A549 (cell line): Measurements from ENCODE around the gene TIMM44. TPM values are rescaled to one million over a fixed set of nuclear protein-coding genes. Genes with fewer than 3 reads are reported as not detected.
"Not testable (repeated sequence)": the region's sequence is repeated elsewhere in the genome, so short reads cannot be mapped to it uniquely, and the experiment has no call there.

Experiments used
- ATAC-seq, 2 experiments: fragments of 200-7000 bp in 1 of 2; fragments of >200 bp in 1 of 2; cut with Nextera tagmentation in 1 of 2; cut with Tn5 transposase in 1 of 2; 3 replicates each; pipeline versions ENCODE4 v1.8.0 to v1.9.1; 2018 to 2020; ENCODE audit warnings: mild to moderate bottlenecking in 1 of 2, moderate library complexity in 1 of 2
- CTCF ChIA-PET: fragments of 300-600 bp; sonication (Branson Sonifier 250); formaldehyde crosslinking; extraction: SDS; loops from one replicate; lab custom pipeline; 2021; ENCODE audit warnings: antibody characterized with exemption, inconsistent platforms; lab: Yijun Ruan, JAX
- POLR2A ChIA-PET: fragments of 350-600 bp; formaldehyde crosslinking; extraction: SDS; loops from one replicate; lab custom pipeline; 2021; ENCODE audit warnings: antibody characterized with exemption, inconsistent platforms; lab: Yijun Ruan, JAX
- DNase-seq, 2 experiments: peaks; one replicate each; pipeline versions ENCODE4 v3.0.0 to v3.0.0-alpha.2; 2011 to 2016; ENCODE audit warnings: low read depth in 1 of 2, low spot score in 1 of 2
- FAIRE-seq: peaks from 2 replicates; lab custom pipeline; 2011; peaks lifted over from hg19 to GRCh38; lab: Jason Lieb, UNC
- H3K27ac ChIP-seq, 2 experiments: fragments of >200 bp; sonication (Bioruptor Twin); formaldehyde crosslinking; 3 replicates each; pipeline ENCODE4 v1.5.1; 2016 to 2017
- H3K4me1 ChIP-seq: fragments of >200 bp; sonication (Bioruptor Twin); formaldehyde crosslinking; 3 replicates; pipeline ENCODE4 v1.6.1; 2016
- H3K4me2 ChIP-seq: fragments of >200 bp; sonication (Bioruptor Twin); formaldehyde crosslinking; 3 replicates; pipeline ENCODE4 v1.6.1; 2016
- H3K4me3 ChIP-seq: fragments of >200 bp; sonication (Bioruptor Twin); formaldehyde crosslinking; 3 replicates; pipeline ENCODE4 v1.5.1; 2016
- H3K9me3 ChIP-seq: fragments of >200 bp; sonication (Bioruptor Twin); formaldehyde crosslinking; 3 replicates; pipeline ENCODE4 v1.6.1; 2016
- CBX2 ChIP-seq: fragments of 200-600 bp; sonication (generic); IDR thresholded peaks from 2 replicates; pipeline ENCODE4 v1.6.1; 2016; ENCODE audit warnings: low read depth, mild to moderate bottlenecking, borderline replicate concordance
- CHD4 ChIP-seq: fragments of 200-600 bp; sonication (generic); IDR thresholded peaks from 2 replicates; pipeline ENCODE4 v1.6.1; 2016; ENCODE audit warnings: antibody characterized with exemption, mild to moderate bottlenecking, borderline replicate concordance
- CTCF ChIP-seq: fragments of >200 bp; sonication (Bioruptor Twin); formaldehyde crosslinking; IDR thresholded peaks from 3 replicates; pipeline ENCODE4 v1.5.1; 2016
- EHMT2 ChIP-seq: fragments of 200-600 bp; sonication (generic); IDR thresholded peaks from 2 replicates; pipeline ENCODE4 v1.6.1; 2016; ENCODE audit warnings: antibody characterized with exemption, low read depth, mild to moderate bottlenecking, moderate library complexity
- EP300 ChIP-seq, 2 experiments: fragments of >200 bp; sonication (Bioruptor Twin); formaldehyde crosslinking; IDR thresholded peaks; 2 replicates in 1 of 2; 3 replicates in 1 of 2; pipeline ENCODE4 v1.6.1; 2016 to 2017
- GATA3 ChIP-seq: IDR thresholded peaks from 2 replicates; pipeline ENCODE4 v1.6.1; 2012; ENCODE audit warnings: borderline replicate concordance
- HOXB13 ChIP-seq: fragments of 250-450 bp; sonication (Bioruptor Pico); IDR thresholded peaks from 2 replicates; pipeline ENCODE4 v1.5.0; 2020; ENCODE audit warnings: low read depth, mild to moderate bottlenecking, moderate library complexity
- JUN ChIP-seq, 2 experiments: fragments of >200 bp; sonication (Bioruptor Twin); formaldehyde crosslinking; IDR thresholded peaks; 2 replicates in 1 of 2; 3 replicates in 1 of 2; pipeline ENCODE4 v1.6.1; 2016 to 2017
- JUNB ChIP-seq: fragments of >200 bp; sonication (Bioruptor Twin); formaldehyde crosslinking; IDR thresholded peaks from 2 replicates; pipeline ENCODE4 v1.6.1; 2016
- MAFK ChIP-seq: fragments of 450-650 bp; IDR thresholded peaks from 2 replicates; pipeline ENCODE4 v1.6.1; 2014; ENCODE audit not compliant: partially characterized antibody
- NFE2L2 ChIP-seq: fragments of 150-350 bp; conservative IDR thresholded peaks from 2 replicates; pipeline ENCODE4 v1.6.1; 2014; ENCODE audit warnings: low read length
- NPAS2 ChIP-seq: fragments of 250-450 bp; sonication (Bioruptor Pico); IDR thresholded peaks from 2 replicates; pipeline ENCODE4 v1.8.0; 2022; ENCODE audit warnings: mild to moderate bottlenecking, moderate library complexity, borderline replicate concordance
- NR3C1 ChIP-seq: fragments of >200 bp; sonication (Bioruptor Twin); formaldehyde crosslinking; IDR thresholded peaks from 3 replicates; pipeline ENCODE4 v1.6.1; 2017
- RCOR1 ChIP-seq: fragments of 150-350 bp; IDR thresholded peaks from 2 replicates; pipeline ENCODE4 v1.6.1; 2014; ENCODE audit warnings: antibody characterized with exemption, low read length, low read depth
- SREBF2 ChIP-seq: fragments of 450-650 bp; IDR thresholded peaks from 2 replicates; pipeline ENCODE4 v1.6.1; 2014; ENCODE audit warnings: mild to moderate bottlenecking, moderate library complexity
- TFCP2L1 ChIP-seq: fragments of 250-450 bp; sonication (Bioruptor Pico); IDR thresholded peaks from 2 replicates; pipeline ENCODE4 v1.5.0; 2021; ENCODE audit warnings: mild to moderate bottlenecking
- USF2 ChIP-seq: fragments of 450-650 bp; IDR thresholded peaks from 2 replicates; pipeline ENCODE4 v1.6.1; 2014; ENCODE audit warnings: antibody characterized with exemption
- ZC3H11A ChIP-seq: fragments of 450-650 bp; IDR thresholded peaks from 2 replicates; pipeline ENCODE4 v1.6.1; 2014; ENCODE audit warnings: antibody characterized with exemption, mild to moderate bottlenecking
- ZNF302 ChIP-seq: fragments of 250-450 bp; sonication (Bioruptor Pico); IDR thresholded peaks from 2 replicates; pipeline ENCODE4 v1.9.0; 2021; ENCODE audit warnings: inconsistent platforms, mild to moderate bottlenecking, moderate library complexity
- WGBS: methylation state at CpG from one replicate; pipeline ENCODE4 v1.1.6; 2017; ENCODE audit errors: missing lambda C conversion rate; 5-methylcytosine and 5-hydroxymethylcytosine counted together
- polyA plus RNA-seq, 4 experiments: library from polyadenylated mRNA; depleted of rRNA in 3 of 4; stranded (reverse); fragments of >200 nt; fragmentation: RNase III in 1 of 4; extraction: RNeasy Plus Mini Kit Qiagen cat#74134 plus additional on column Dnase treatment in 1 of 4; gene quantifications; 2 replicates in 3 of 4; 3 replicates in 1 of 4; pipeline ENCODE4 v1.2.3, GENCODE V29; 2011 to 2017
- TF ChIP-seq, protein P1 (sequence below): IDR thresholded peaks from 2 replicates; pipeline ENCODE4 v1.6.1; 2012
- TF ChIP-seq, protein P2 (sequence below): fragments of >200 bp; sonication (Bioruptor Twin); formaldehyde crosslinking; IDR thresholded peaks from 3 replicates; pipeline ENCODE4 v1.6.1; 2016

The TIMM44 gene
- polyA plus RNA-seq, 2 of the 4 experiments (the other 2 are of a cell fraction), result 29.7 to 53.2 TPM

DNA sequence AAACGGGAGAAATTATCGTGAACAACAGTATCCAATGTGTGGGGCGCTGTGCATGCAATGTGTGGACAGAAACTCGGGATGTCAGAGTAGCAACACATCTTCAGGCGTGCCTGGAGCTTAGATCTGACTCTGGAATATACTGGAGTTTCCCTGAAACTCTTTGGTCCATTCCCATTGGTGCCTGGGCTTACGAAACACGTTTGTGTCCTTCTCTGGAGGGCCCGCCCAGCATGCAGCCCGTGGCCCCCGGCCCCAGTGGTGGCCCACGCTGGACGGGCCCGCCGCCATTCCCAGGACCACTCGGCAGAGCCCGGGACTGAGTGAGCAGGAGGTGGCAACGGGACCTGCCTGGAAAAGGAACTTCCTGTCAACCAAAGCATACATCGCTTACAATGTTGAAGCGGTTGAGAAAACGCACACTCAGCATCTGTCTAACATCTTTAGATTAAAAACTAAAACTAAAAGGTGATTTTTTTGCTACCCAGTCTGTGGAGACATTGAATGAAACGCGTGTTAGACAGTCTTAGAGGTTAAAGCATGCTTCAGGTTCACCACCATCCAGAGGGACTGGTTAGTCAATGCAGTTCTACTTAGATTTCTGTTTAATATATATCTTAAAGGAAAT lies 19.3 kb upstream of the TIMM44 start:
- no peak for ATAC-seq
- H3K4me3 ChIP-seq, result no peak overlapping the region
- WGBS, result 88% methylated on average over 19 of the region's 22 CpGs
- no peak for DNase-seq
- POLR2A ChIA-PET, result no interaction called here
- no peaks in the 10 kb centered on the region for H3K9me3 ChIP-seq
- TF ChIP-seq MAFK (peak; percentile 91), RCOR1 (no peak)
- FAIRE-seq, result no peak
- H3K4me1 ChIP-seq, result peaks cover 12% of the 10 kb centered on the region; the same call in 2 of the 3 replicates
- CTCF ChIA-PET, result no interaction called here
- no peak overlapping the region for H3K4me2 ChIP-seq
- no peak overlapping the region for H3K27ac ChIP-seq

- H3K27ac ChIP-seq, result no peak overlapping the region
- ChIA-PET POLR2A (no interaction called here), CTCF (no interaction called here)
- peaks cover 12% of the 10 kb centered on the region; the same call in 2 of the 3 replicates for H3K4me1 ChIP-seq
- no peak for TF ChIP-seq TFCP2L1 (CRISPR knock-in tag)
- no peak for TF ChIP-seq USF2
- no peak for TF ChIP-seq EP300 (IDR thresholded peaks at IDR 0.05)
- TF ChIP-seq JUN (IDR thresholded peaks at IDR 0.05), result no peak
- no peak for TF ChIP-seq HOXB13 (CRISPR knock-in tag)
- no peak for TF ChIP-seq EHMT2
- TF ChIP-seq SREBF2, result no peak
- H3K9me3 ChIP-seq, result no peaks in the 10 kb centered on the region
- WGBS, result 73% methylated on average over 13 of the region's 13 CpGs
- ATAC-seq (no peak), FAIRE-seq (no peak), DNase-seq (no peak)
- no peak overlapping the region for H3K4me3 ChIP-seq
- H3K4me2 ChIP-seq, result no peak overlapping the region
Observed at GRCh38 chr19:7961920-7962626, 18.6 kb upstream of the TIMM44 start.

GRCh38 chr19:7961082-7961481 lies 17.6 kb upstream of the TIMM44 start:
- DNase-seq, POLR2A ChIA-PET, FAIRE-seq, ATAC-seq, H3K4me2 ChIP-seq, H3K9me3 ChIP-seq, H3K27ac ChIP-seq, H3K4me3 ChIP-seq: not testable (repeated sequence)
- 85% methylated on average over 4 of the region's 4 CpGs for WGBS
- peaks cover 12% of the 10 kb centered on the region; the same call in 2 of the 3 replicates for H3K4me1 ChIP-seq
- CTCF ChIA-PET, result interaction anchor here (1.0 to 3.4 kb wide), 3 partner anchors 10 to 41 kb away, joined by 3 to 20 read pairs (median 6); partner anchors contain the start of gene TIMM44

DNA sequence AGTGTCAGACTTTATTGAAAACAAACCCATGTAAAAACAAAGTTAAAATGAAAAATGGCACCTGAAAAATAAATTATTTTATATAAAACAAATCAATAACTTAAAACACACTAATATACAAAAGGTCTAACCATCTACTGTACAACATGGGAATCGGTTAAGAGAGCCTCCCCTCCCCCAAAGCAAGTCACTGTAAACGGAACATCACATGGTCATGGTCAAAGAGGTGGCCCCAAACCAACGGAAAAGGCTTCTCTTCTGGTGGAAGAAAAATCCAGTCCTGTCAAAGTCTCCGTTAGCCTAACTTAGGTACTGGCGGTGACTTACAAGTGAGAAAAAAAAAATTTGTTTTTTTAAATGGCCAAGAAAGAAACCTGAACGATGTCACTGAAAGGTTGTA lies 15.7 kb upstream of the TIMM44 start:
- no peak for FAIRE-seq
- Histone ChIP-seq H3K27ac (no peak overlapping the region), H3K4me2 (no peak overlapping the region), H3K4me1 (peaks cover 12% of the 10 kb centered on the region; the same call in 2 of the 3 replicates), H3K9me3 (no peaks in the 10 kb centered on the region), H3K4me3 (no peak overlapping the region)
- DNase-seq, result no peak
- no peak for ATAC-seq
- ChIA-PET POLR2A (interaction anchor here (0.6 kb wide), 1 partner anchor 12 kb away, joined by 4 read pairs; no protein-coding TSS in a partner anchor), CTCF (interaction anchor here (1.0 to 3.4 kb wide), 3 partner anchors 11 to 15 kb away, joined by 3 to 20 read pairs (median 6); partner anchors contain the start of gene TIMM44)
- 88% methylated on average over 6 of the region's 6 CpGs for WGBS
- TF ChIP-seq JUNB (no peak), MAFK (no peak), ZC3H11A (no peak), NR3C1 (no peak), NFE2L2 (no peak), NPAS2 (CRISPR knock-in tag) (no peak)
- TF ChIP-seq, all 56 proteins: peak for 0

GRCh38 chr19:7955696-7956095 lies 12.2 kb upstream of the TIMM44 start:
- H3K4me1 ChIP-seq, result no peaks in the 10 kb centered on the region
- ATAC-seq (peak in 1 of 2 experiments; percentile 25; a peak in 1 of 6 replicates), DNase-seq (no peak), FAIRE-seq (no peak)
- POLR2A ChIA-PET, result no interaction called here
- H3K9me3 ChIP-seq, result no peaks in the 10 kb centered on the region
- CTCF ChIA-PET, result interaction anchor here (1.0 to 2.0 kb wide), 2 partner anchors 12 to 15 kb away, joined by 5 to 8 read pairs; partner anchors contain the start of gene TIMM44
- no peak overlapping the region for H3K4me2 ChIP-seq
- H3K27ac ChIP-seq, result no peak overlapping the region
- WGBS, result 90% methylated on average over 10 of the region's 11 CpGs
- no peak overlapping the region for H3K4me3 ChIP-seq
- TF ChIP-seq MAFK (no peak), CTCF (no peak), NR3C1 (no peak), CBX2 (no peak), CHD4 (no peak), GATA3 (no peak), HOXB13 (CRISPR knock-in tag) (no peak), SREBF2 (no peak), ZNF302 (CRISPR knock-in tag) (no peak)
- TF ChIP-seq, protein P1, sequence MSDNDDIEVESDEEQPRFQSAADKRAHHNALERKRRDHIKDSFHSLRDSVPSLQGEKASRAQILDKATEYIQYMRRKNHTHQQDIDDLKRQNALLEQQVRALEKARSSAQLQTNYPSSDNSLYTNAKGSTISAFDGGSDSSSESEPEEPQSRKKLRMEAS, result no peak
- TF ChIP-seq, protein P2, sequence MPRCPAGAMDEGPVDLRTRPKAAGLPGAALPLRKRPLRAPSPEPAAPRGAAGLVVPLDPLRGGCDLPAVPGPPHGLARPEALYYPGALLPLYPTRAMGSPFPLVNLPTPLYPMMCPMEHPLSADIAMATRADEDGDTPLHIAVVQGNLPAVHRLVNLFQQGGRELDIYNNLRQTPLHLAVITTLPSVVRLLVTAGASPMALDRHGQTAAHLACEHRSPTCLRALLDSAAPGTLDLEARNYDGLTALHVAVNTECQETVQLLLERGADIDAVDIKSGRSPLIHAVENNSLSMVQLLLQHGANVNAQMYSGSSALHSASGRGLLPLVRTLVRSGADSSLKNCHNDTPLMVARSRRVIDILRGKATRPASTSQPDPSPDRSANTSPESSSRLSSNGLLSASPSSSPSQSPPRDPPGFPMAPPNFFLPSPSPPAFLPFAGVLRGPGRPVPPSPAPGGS, result no peak
